OCI-LY7 (cell line): ENCODE results near the gene PSTK. TPM values are rescaled to one million over a fixed set of nuclear protein-coding genes. Genes with fewer than 3 reads are reported as not detected.

Experiments used
- BruUV-seq: library from RNA; stranded (reverse); fragments of 400-500 nt; replicated peaks from 2 replicates; lab custom pipeline; 2021; lab: Mats Ljungman, UMichigan
- CTCF ChIA-PET: fragments of 300-600 bp; sonication (Branson Sonifier 250); formaldehyde crosslinking; loops from one replicate; lab custom pipeline; 2022; ENCODE audit warnings: antibody characterized with exemption; ENCODE audit not compliant: unreplicated experiment; lab: Charles Lee
- POLR2A ChIA-PET: fragments of 300-600 bp; sonication (Branson Sonifier 250); formaldehyde crosslinking; loops from one replicate; lab custom pipeline; 2022; ENCODE audit warnings: antibody characterized with exemption; lab: Charles Lee
- DNase-seq: peaks from one replicate; pipeline ENCODE4 v3.0.0-alpha.2; 2015; ENCODE audit warnings: low spot score
- H2AFZ ChIP-seq: fragments of 200-600 bp; sonication (generic), shearing (Covaris generic); 2 replicates; pipeline ENCODE4 v1.6.1; 2014; ENCODE audit warnings: mild to moderate bottlenecking, antibody characterized with exemption, low read length, moderate library complexity
- H3K27ac ChIP-seq: fragments of 200-600 bp; sonication (generic); 2 replicates; pipeline ENCODE4 v1.5.1; 2014; ENCODE audit warnings: mixed run types, low read depth, mild to moderate bottlenecking, moderate library complexity, low read length, inconsistent platforms; ENCODE audit not compliant: poor library complexity, severe bottlenecking
- H3K36me3 ChIP-seq: fragments of 200-600 bp; sonication (generic); 2 replicates; pipeline ENCODE4 v1.6.1; 2014; ENCODE audit warnings: mild to moderate bottlenecking, antibody characterized with exemption, low read length, moderate library complexity, mixed read lengths; ENCODE audit not compliant: insufficient read depth
- H3K4me1 ChIP-seq: fragments of 200-600 bp; sonication (generic); 2 replicates; pipeline ENCODE4 v1.5.1; 2014; ENCODE audit warnings: mild to moderate bottlenecking, low read length; ENCODE audit not compliant: insufficient read depth, poor library complexity, severe bottlenecking
- H3K4me2 ChIP-seq: fragments of 200-600 bp; sonication (generic); 2 replicates; pipeline ENCODE4 v1.6.1; 2014; ENCODE audit warnings: mild to moderate bottlenecking, low read length
- H3K4me3 ChIP-seq: fragments of 200-600 bp; sonication (generic); 2 replicates; pipeline ENCODE4 v1.5.1; 2014; ENCODE audit warnings: mild to moderate bottlenecking, low read depth, low read length; ENCODE audit not compliant: poor library complexity, severe bottlenecking
- H3K79me2 ChIP-seq: fragments of 200-600 bp; sonication (generic); 2 replicates; pipeline ENCODE4 v1.6.1; 2016; ENCODE audit warnings: low read depth, mild to moderate bottlenecking, low read length, moderate library complexity, mixed read lengths; ENCODE audit not compliant: insufficient read depth
- H3K9me2 ChIP-seq: fragments of 200-600 bp; sonication (generic); 2 replicates; pipeline ENCODE4 v1.6.1; 2016; ENCODE audit warnings: mild to moderate bottlenecking, low read length, mixed read lengths; ENCODE audit not compliant: insufficient read depth
- H3K9me3 ChIP-seq: fragments of 200-600 bp; sonication (generic); 2 replicates; pipeline ENCODE4 v1.6.1; 2014; ENCODE audit warnings: mild to moderate bottlenecking, mixed run types, low read length, mixed read lengths
- H4K20me1 ChIP-seq: fragments of 200-600 bp; sonication (generic); 2 replicates; pipeline ENCODE4 v1.6.1; 2014; ENCODE audit warnings: mild to moderate bottlenecking, antibody characterized with exemption, low read length, moderate library complexity, mixed read lengths; ENCODE audit not compliant: insufficient read depth
- EZH2phosphoT487 ChIP-seq: fragments of 200-600 bp; sonication (generic); IDR thresholded peaks from 2 replicates; pipeline ENCODE4 v1.6.1; 2018; ENCODE audit warnings: low read depth, borderline replicate concordance, mild to moderate bottlenecking, mixed run types, antibody characterized with exemption, low read length, moderate library complexity, mixed read lengths
- intact Hi-C: fragments of 100-400 bp; cut with micrococcal nuclease; formaldehyde crosslinking; loops from one replicate; pipeline ENCODE4 v1.10.0; 2022; ENCODE audit not compliant: unreplicated experiment
- total RNA-seq, 2 experiments: library from RNA; depleted of rRNA in 1 of 2; stranded (reverse); fragments of >200 nt in 1 of 2; shearing (Covaris generic) in 1 of 2; gene quantifications; 2 replicates each; pipeline ENCODE4 v1.2.3, GENCODE V29; 2014 to 2022
- TF ChIP-seq, protein P1 (sequence below): fragments of 200-600 bp; sonication (generic); conservative IDR thresholded peaks from 2 replicates; pipeline ENCODE4 v1.5.1; 2014; ENCODE audit warnings: mild to moderate bottlenecking, antibody characterized with exemption, low read length, moderate library complexity, mixed read lengths

PSTK gene
- total RNA-seq, 2 experiments from 2014 or later: 4.9 to 8.9 TPM

DNA sequence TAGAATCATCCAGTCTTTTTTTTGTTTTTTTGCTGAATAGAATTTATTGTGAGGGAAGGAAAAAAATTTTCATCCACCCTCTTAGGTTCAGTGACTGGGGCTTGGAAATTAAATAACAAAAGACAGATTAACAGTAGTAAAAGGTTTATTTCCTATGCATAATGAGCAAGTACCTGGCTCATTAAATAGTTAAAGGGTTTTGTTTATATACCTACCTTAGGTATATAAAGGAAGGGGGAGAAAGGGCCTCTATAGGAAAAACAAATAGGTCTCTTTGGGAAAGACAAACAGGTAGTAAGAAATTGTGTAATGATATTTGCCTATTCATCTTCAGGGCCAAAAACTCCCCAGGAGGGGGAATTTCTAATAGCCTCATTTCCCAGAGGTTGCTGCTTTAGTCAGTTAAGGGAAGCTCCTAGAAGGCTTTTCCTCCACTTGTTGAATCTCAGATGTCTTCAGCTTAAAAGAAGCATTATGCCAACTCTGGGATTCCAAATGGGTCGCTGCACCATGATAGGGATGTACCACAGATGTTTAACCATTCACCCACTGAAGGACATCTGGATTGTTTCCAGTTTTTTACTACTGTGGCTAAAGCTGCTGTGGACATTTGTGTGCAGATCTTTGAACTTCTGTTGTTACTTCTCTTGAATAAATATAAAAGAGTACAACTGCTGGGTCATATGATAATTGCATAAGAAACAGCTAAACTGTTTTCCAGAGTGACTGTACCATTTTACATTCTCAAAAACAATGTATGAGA is 39.9 kb downstream of the PSTK start:
- no TSS peak for BruUV-seq
- Histone ChIP-seq H3K36me3 (no peaks in the 10 kb centered on the region), H3K4me3 (no peak overlapping the region), H3K9me3 (no peaks in the 10 kb centered on the region), H3K79me2 (no peaks in the 10 kb centered on the region), H4K20me1 (no peaks in the 10 kb centered on the region), H2AFZ (no peak overlapping the region), H3K4me2 (no peak overlapping the region), H3K27ac (no peak overlapping the region), H3K4me1 (no peaks in the 10 kb centered on the region), H3K9me2 (no peaks in the 10 kb centered on the region)
- DNase-seq: no peak
- intact Hi-C loops: no loop called here
- ChIA-PET POLR2A (interaction anchor here (1.7 kb wide), 1 partner anchor 9 kb away, joined by 5 read pairs; no protein-coding TSS in a partner anchor), CTCF (no interaction called here)
- TF ChIP-seq EZH2phosphoT487: no peak
- TF ChIP-seq, protein P1, sequence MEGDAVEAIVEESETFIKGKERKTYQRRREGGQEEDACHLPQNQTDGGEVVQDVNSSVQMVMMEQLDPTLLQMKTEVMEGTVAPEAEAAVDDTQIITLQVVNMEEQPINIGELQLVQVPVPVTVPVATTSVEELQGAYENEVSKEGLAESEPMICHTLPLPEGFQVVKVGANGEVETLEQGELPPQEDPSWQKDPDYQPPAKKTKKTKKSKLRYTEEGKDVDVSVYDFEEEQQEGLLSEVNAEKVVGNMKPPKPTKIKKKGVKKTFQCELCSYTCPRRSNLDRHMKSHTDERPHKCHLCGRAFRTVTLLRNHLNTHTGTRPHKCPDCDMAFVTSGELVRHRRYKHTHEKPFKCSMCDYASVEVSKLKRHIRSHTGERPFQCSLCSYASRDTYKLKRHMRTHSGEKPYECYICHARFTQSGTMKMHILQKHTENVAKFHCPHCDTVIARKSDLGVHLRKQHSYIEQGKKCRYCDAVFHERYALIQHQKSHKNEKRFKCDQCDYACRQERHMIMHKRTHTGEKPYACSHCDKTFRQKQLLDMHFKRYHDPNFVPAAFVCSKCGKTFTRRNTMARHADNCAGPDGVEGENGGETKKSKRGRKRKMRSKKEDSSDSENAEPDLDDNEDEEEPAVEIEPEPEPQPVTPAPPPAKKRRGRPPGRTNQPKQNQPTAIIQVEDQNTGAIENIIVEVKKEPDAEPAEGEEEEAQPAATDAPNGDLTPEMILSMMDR: no peak

GRCh38 chr10:123021517-123021916 is 41.3 kb downstream of the PSTK start:
- Histone ChIP-seq H3K4me2 (no peak overlapping the region), H3K36me3 (no peaks in the 10 kb centered on the region), H3K4me3 (no peak overlapping the region), H3K9me3 (no peaks in the 10 kb centered on the region), H2AFZ (no peak overlapping the region), H3K79me2 (no peaks in the 10 kb centered on the region), H3K27ac (no peak overlapping the region), H3K4me1 (no peaks in the 10 kb centered on the region), H4K20me1 (no peaks in the 10 kb centered on the region), H3K9me2 (no peaks in the 10 kb centered on the region)
- peak; percentile 14 for DNase-seq
- POLR2A ChIA-PET: interaction anchor here (0.5 to 1.7 kb wide), 4 partner anchors 9 to 68 kb away, joined by 4 to 7 read pairs (median 6); partner anchors contain the start of gene C10orf88
- intact Hi-C loops: no loop called here
- CTCF ChIA-PET: interaction anchor here (1.6 kb wide), 1 partner anchor 9 kb away, joined by 3 read pairs; no protein-coding TSS in a partner anchor
- TF ChIP-seq EZH2phosphoT487: no peak
- TF ChIP-seq, protein P1: peak; percentile 77
- BruUV-seq: no TSS peak

DNA sequence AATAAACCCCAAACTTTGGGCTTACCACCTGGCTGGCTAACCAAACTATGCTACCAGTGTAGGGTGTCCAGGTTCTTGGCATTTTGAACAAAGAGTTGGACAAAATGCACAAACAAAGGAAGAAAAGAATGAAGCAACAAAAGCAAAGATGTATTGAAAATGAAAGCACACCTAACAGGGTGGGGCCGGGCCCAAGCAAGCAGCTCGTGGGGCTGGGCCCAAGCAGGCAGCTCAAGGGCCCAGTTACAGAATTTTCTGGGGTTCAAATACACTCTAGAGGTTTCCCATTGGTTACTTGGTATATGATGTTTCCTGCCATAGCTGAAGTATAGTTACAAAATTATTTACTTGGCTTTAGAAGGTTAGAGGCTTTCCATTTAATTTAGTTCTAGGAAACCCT is 44.3 kb downstream of the PSTK start:
- ChIA-PET POLR2A (no interaction called here), CTCF (no interaction called here)
- H4K20me1 ChIP-seq: no peaks in the 10 kb centered on the region; the same call in 1 of the 2 replicates
- H3K4me3 ChIP-seq: no peak overlapping the region
- no peaks in the 10 kb centered on the region for H3K4me1 ChIP-seq
- H2AFZ ChIP-seq: no peak overlapping the region
- no peak for DNase-seq
- H3K9me2 ChIP-seq: no peaks in the 10 kb centered on the region
- TF ChIP-seq EZH2phosphoT487: no peak
- TF ChIP-seq, protein P1: no peak
- intact Hi-C loops: no loop called here
- H3K4me2 ChIP-seq: no peak overlapping the region
- H3K27ac ChIP-seq: no peak overlapping the region
- H3K79me2 ChIP-seq: no peaks in the 10 kb centered on the region
- H3K36me3 ChIP-seq: no peaks in the 10 kb centered on the region
- H3K9me3 ChIP-seq: no peaks in the 10 kb centered on the region
- no TSS peak for BruUV-seq
